ENCODE measurements around the gene MST1R. TPM values are rescaled to one million over a fixed set of nuclear protein-coding genes. Genes with fewer than 3 reads are reported as not detected.

The MST1R gene
- total and polyA plus RNA-seq, 9 of the 15 experiments (the other 6 are each of a cell fraction or from before 2014, with no cell fraction given): 1.3 to 10.0 (median 3.8) TPM

GRCh38 chr3:49903451-49904424 is at the start of gene MST1R (continued):
- TF ChIP-seq ZC3H11A (IDR thresholded peaks at IDR 0.05; ENCODE audit: low read depth, low read length) (no peak), TFE3 (CRISPR knock-in tag; IDR thresholded peaks at IDR 0.05) (no peak), ZNF586 (CRISPR knock-in tag; conservative IDR thresholded peaks at IDR 0.05) (no peak), ZFP91 (CRISPR knock-in tag; IDR thresholded peaks at IDR 0.05) (no peak), ZNF518B (CRISPR knock-in tag; IDR thresholded peaks at IDR 0.05) (no peak), CUX1 (CRISPR knock-in tag; IDR thresholded peaks at IDR 0.05) (no peak), SREBF2 (CRISPR knock-in tag; IDR thresholded peaks at IDR 0.05) (no peak), MCM7 (IDR thresholded peaks at IDR 0.05) (no peak), TOE1 (IDR thresholded peaks at IDR 0.05; ENCODE audit: borderline replicate concordance) (no peak), TOE1 (CRISPR knock-in tag; IDR thresholded peaks at IDR 0.05; ENCODE audit: borderline replicate concordance, low read depth) (no peak), SUPT5H (IDR thresholded peaks at IDR 0.05) (peak; percentile 57; the same call in 1 of the 2 replicates), ZBED1 (IDR thresholded peaks at IDR 0.05) (no peak), ZNF146 (CRISPR knock-in tag; IDR thresholded peaks at IDR 0.05; ENCODE audit: unreplicated experiment) (no peak), ZNF324 (CRISPR knock-in tag; IDR thresholded peaks at IDR 0.05) (no peak), ZNF224 (CRISPR knock-in tag; IDR thresholded peaks at IDR 0.05) (no peak), ZNF174 (CRISPR knock-in tag; IDR thresholded peaks at IDR 0.05) (no peak)
